ENCODE data around the gene DPCD.
A peak's percentile ranks its signal among the peaks of the same experiment; 100 is the strongest.

Gene DPCD

GRCh38 chr10:101602761-101603398, 14.8 kb downstream of the DPCD start:
- no peak overlapping the region for H3K27ac ChIP-seq
- no peaks in the 10 kb centered on the region for H3K27me3 ChIP-seq
- no peaks in the 10 kb centered on the region for H3K9me3 ChIP-seq
- peaks cover 33% of the 10 kb centered on the region for H3K36me3 ChIP-seq
- no peaks in the 10 kb centered on the region for H3K4me1 ChIP-seq (ENCODE audit: control insufficient read depth in 1 of 2, insufficient read depth in 1 of 2, low read depth in 1 of 2, low read length in 1 of 2)
- TF ChIP-seq CTCF (IDR thresholded peaks at IDR 0.05) = peak; percentile 20
- H3K4me3 ChIP-seq (ENCODE audit: low read depth in 1 of 2, low read length in 1 of 2) = no peak overlapping the region

- TF ChIP-seq CTCF (IDR thresholded peaks at IDR 0.05) = no peak
- Histone ChIP-seq H3K27me3 (no peaks in the 10 kb centered on the region), H3K27ac (no peak overlapping the region), H3K4me1 (ENCODE audit: control insufficient read depth in 1 of 2, insufficient read depth in 1 of 2, low read depth in 1 of 2, low read length in 1 of 2) (no peaks in the 10 kb centered on the region), H3K36me3 (peaks cover 76% of the 10 kb centered on the region), H3K4me3 (ENCODE audit: low read depth in 1 of 2, low read length in 1 of 2) (no peak overlapping the region), H3K9me3 (no peaks in the 10 kb centered on the region)
Measured at GRCh38 chr10:101607124-101607523, 19.0 kb downstream of the DPCD start.

- H3K27ac ChIP-seq = no peak overlapping the region
- H3K9me3 ChIP-seq = no peaks in the 10 kb centered on the region
- H3K36me3 ChIP-seq = peaks cover 87% of the 10 kb centered on the region
Measured at GRCh38 chr10:101609481-101609880, 21.4 kb downstream of the DPCD start.

GRCh38 chr10:101611096-101611905, 23.2 kb downstream of the DPCD start:
- no peaks in the 10 kb centered on the region for H3K27me3 ChIP-seq
- H3K4me1 ChIP-seq (ENCODE audit: control insufficient read depth in 1 of 2, insufficient read depth in 1 of 2, low read depth in 1 of 2, low read length in 1 of 2) = no peaks in the 10 kb centered on the region
- TF ChIP-seq CTCF (IDR thresholded peaks at IDR 0.05) = no peak
- H3K27ac ChIP-seq = no peak overlapping the region
- no peaks in the 10 kb centered on the region for H3K9me3 ChIP-seq
- peaks cover 73% of the 10 kb centered on the region for H3K36me3 ChIP-seq
- H3K4me3 ChIP-seq (ENCODE audit: low read depth in 1 of 2, low read length in 1 of 2) = no peak overlapping the region

More at GRCh38 chr10:101609481-101609880, 21.4 kb downstream of the DPCD start:
- Histone ChIP-seq H3K27me3 (no peaks in the 10 kb centered on the region), H3K4me3 (ENCODE audit: low read depth in 1 of 2, low read length in 1 of 2) (no peak overlapping the region), H3K4me1 (ENCODE audit: control insufficient read depth in 1 of 2, insufficient read depth in 1 of 2, low read depth in 1 of 2, low read length in 1 of 2) (no peaks in the 10 kb centered on the region)
- no peak for TF ChIP-seq CTCF (IDR thresholded peaks at IDR 0.05)

GRCh38 chr10:101612086-101612485, 24.0 kb downstream of the DPCD start:
- Histone ChIP-seq H3K36me3 (peaks cover 73% of the 10 kb centered on the region), H3K4me3 (ENCODE audit: low read depth in 1 of 2, low read length in 1 of 2) (no peak overlapping the region), H3K4me1 (ENCODE audit: control insufficient read depth in 1 of 2, insufficient read depth in 1 of 2, low read depth in 1 of 2, low read length in 1 of 2) (no peaks in the 10 kb centered on the region), H3K27ac (no peak overlapping the region), H3K9me3 (no peaks in the 10 kb centered on the region), H3K27me3 (no peaks in the 10 kb centered on the region)
- TF ChIP-seq CTCF (IDR thresholded peaks at IDR 0.05) = no peak

Data from neutrophil (primary cell).